HCT116 (cell line): ENCODE results near the gene RRAD. TPM values are rescaled to one million over a fixed set of nuclear protein-coding genes. Genes with fewer than 3 reads are reported as not detected.

Source experiments
- ATAC-seq: fragments of 200-7000 bp; cut with Tn5 transposase; 2 replicates; pipeline ENCODE4 v1.9.1; 2020; ENCODE audit warnings: mild to moderate bottlenecking, moderate library complexity
- BruUV-seq: library from RNA; stranded (reverse); fragments of 400-500 nt; replicated peaks from 2 replicates; lab custom pipeline; 2021; lab: Mats Ljungman, UMichigan
- CTCF ChIA-PET: fragments of 300-600 bp; sonication (Branson Sonifier 250); formaldehyde crosslinking; loops from one replicate; lab custom pipeline; 2021; ENCODE audit warnings: antibody characterized with exemption; lab: Charles Lee
- POLR2A ChIA-PET: fragments of 300-600, 350-600 bp; sonication (Branson Sonifier 250); formaldehyde crosslinking; loops from one replicate; lab custom pipeline; 2021; ENCODE audit warnings: antibody characterized with exemption; lab: Charles Lee
- RAD21 ChIA-PET, 2 experiments: fragments of 300-600 bp; sonication (Branson Sonifier 250); formaldehyde crosslinking; loops; one replicate each; lab custom pipeline; 2023; ENCODE audit warnings: low total read pairs in 2 of 2; ENCODE audit not compliant: uncharacterized antibody in 2 of 2, unreplicated experiment in 2 of 2, low non-redundant PET in 1 of 2; lab: Charles Lee
- DNase-seq: peaks from one replicate; pipeline ENCODE4 v3.0.0-alpha.2; 2010; ENCODE audit warnings: low read depth, low spot score
- H2AFZ ChIP-seq: fragments of 200-600 bp; shearing (Covaris generic), sonication (generic); 2 replicates; pipeline ENCODE4 v1.6.1; 2017; ENCODE audit warnings: low read depth, mixed run types, mixed read lengths, antibody characterized with exemption, low read length; ENCODE audit not compliant: poor library complexity, severe bottlenecking
- H3K27ac ChIP-seq: 2 replicates; pipeline ENCODE4 v1.5.1; 2012; ENCODE audit warnings: low read depth, low read length
- H3K27me3 ChIP-seq: fragments of 200-600 bp; sonication (generic); 2 replicates; pipeline ENCODE4 v1.6.1; 2016; ENCODE audit warnings: mixed run types, low read length, mixed read lengths; ENCODE audit not compliant: insufficient read depth
- H3K36me3 ChIP-seq, 2 experiments: fragments of 200-500 bp in 1 of 2; fragments of 200-600 bp in 1 of 2; sonication (Bioruptor generic) in 1 of 2; sonication (generic) in 1 of 2; 2 replicates each; pipeline versions ENCODE4 v1.5.1 to v1.6.1; 2014 to 2016; ENCODE audit warnings: low read length in 2 of 2, inconsistent platforms in 1 of 2, mixed read lengths in 1 of 2, mixed run types in 1 of 2; ENCODE audit not compliant: insufficient read depth in 2 of 2, control insufficient read depth in 1 of 2
- H3K4me1 ChIP-seq, 2 experiments: fragments of 200-600 bp in 1 of 2; sonication (generic) in 1 of 2; 2 replicates each; pipeline versions ENCODE4 v1.5.1 to v1.6.1; 2012 to 2017; ENCODE audit warnings: low read length in 2 of 2, inconsistent platforms in 1 of 2, mild to moderate bottlenecking in 1 of 2, mixed read lengths in 1 of 2, mixed run types in 1 of 2, moderate library complexity in 1 of 2; ENCODE audit not compliant: insufficient read depth in 2 of 2, control insufficient read depth in 1 of 2
- H3K4me2 ChIP-seq: fragments of 200-600 bp; sonication (generic); 2 replicates; pipeline ENCODE4 v1.6.1; 2017; ENCODE audit warnings: mixed run types, low read length, mixed read lengths
- H3K4me3 ChIP-seq, 2 experiments: fragments of 200-600 bp in 1 of 2; sonication (generic) in 1 of 2; replicated peaks in 1 of 2; 2 replicates each; pipeline ENCODE4 v1.5.1; 2011 to 2016; ENCODE audit warnings: low read length in 2 of 2, control low read depth in 1 of 2, low read depth in 1 of 2, mild to moderate bottlenecking in 1 of 2, mixed read lengths in 1 of 2, mixed run types in 1 of 2
- H3K79me2 ChIP-seq: fragments of 200-600 bp; sonication (generic); 2 replicates; pipeline ENCODE4 v1.6.1; 2017; ENCODE audit warnings: mild to moderate bottlenecking, mixed run types, low read length, moderate library complexity, mixed read lengths; ENCODE audit not compliant: insufficient read depth
- H3K9ac ChIP-seq: fragments of 200-600 bp; sonication (generic); 2 replicates; pipeline ENCODE4 v1.6.1; 2016; ENCODE audit warnings: low read length, mixed read lengths
- H3K9me2 ChIP-seq: fragments of 200-600 bp; sonication (generic), shearing (Covaris generic); 2 replicates; pipeline ENCODE4 v1.6.1; 2017; ENCODE audit warnings: mixed run types, mild to moderate bottlenecking, moderate library complexity; ENCODE audit not compliant: insufficient read depth
- H3K9me3 ChIP-seq, 2 experiments: fragments of 200-500 bp in 1 of 2; fragments of 200-600 bp in 1 of 2; sonication (Bioruptor generic) in 1 of 2; sonication (generic) in 1 of 2; 2 replicates each; pipeline ENCODE4 v1.6.1; 2014 to 2017; ENCODE audit warnings: low read length in 2 of 2, mixed read lengths in 2 of 2, inconsistent platforms in 1 of 2, low read depth in 1 of 2, mild to moderate bottlenecking in 1 of 2, mixed run types in 1 of 2, moderate library complexity in 1 of 2; ENCODE audit not compliant: control insufficient read depth in 1 of 2, insufficient read depth in 1 of 2
- H4K20me1 ChIP-seq: fragments of 200-600 bp; sonication (generic), shearing (Covaris generic); 2 replicates; pipeline ENCODE4 v1.6.1; 2017; ENCODE audit warnings: mixed run types, mild to moderate bottlenecking, moderate library complexity; ENCODE audit not compliant: insufficient read depth
- ATF3 ChIP-seq: IDR thresholded peaks from 2 replicates; pipeline ENCODE4 v1.6.1; 2012
- CEBPB ChIP-seq: IDR thresholded peaks from 2 replicates; pipeline ENCODE4 v1.6.1; 2012; ENCODE audit warnings: low read depth
- CTCF ChIP-seq, 3 experiments: fragments of 200-600 bp in 1 of 3; sonication (generic) in 1 of 3; IDR thresholded peaks in 2 of 3; conservative IDR thresholded peaks in 1 of 3; 2 replicates each; pipeline ENCODE4 v1.5.1; 2012 to 2017; ENCODE audit warnings: low read depth in 2 of 3, low read length in 2 of 3, antibody characterized with exemption in 1 of 3, borderline replicate concordance in 1 of 3, control low read depth in 1 of 3, mild to moderate bottlenecking in 1 of 3, mixed read lengths in 1 of 3, mixed run types in 1 of 3, moderate library complexity in 1 of 3; ENCODE audit not compliant: insufficient read depth in 1 of 3
- EGR1 ChIP-seq: IDR thresholded peaks from 2 replicates; pipeline ENCODE4 v1.6.1; 2012; ENCODE audit warnings: low read depth
- ELF1 ChIP-seq: IDR thresholded peaks from 2 replicates; pipeline ENCODE4 v1.6.1; 2012; ENCODE audit warnings: low read depth, borderline replicate concordance
- EZH2 ChIP-seq: fragments of 200-600 bp; sonication (generic); IDR thresholded peaks from 2 replicates; pipeline ENCODE4 v1.6.1; 2017; ENCODE audit warnings: antibody characterized with exemption, mixed run types
- EZH2phosphoT487 ChIP-seq: fragments of 200-600 bp; IDR thresholded peaks from 2 replicates; pipeline ENCODE4 v1.6.1; 2018; ENCODE audit warnings: antibody characterized with exemption, borderline replicate concordance
- FOSL1 ChIP-seq: IDR thresholded peaks from 2 replicates; pipeline ENCODE4 v1.6.1; 2012; ENCODE audit warnings: low read depth
- JUND ChIP-seq: IDR thresholded peaks from 2 replicates; pipeline ENCODE4 v1.6.1; 2012
- MAX ChIP-seq: IDR thresholded peaks from 2 replicates; pipeline ENCODE4 v1.6.1; 2012
- POLR2A ChIP-seq: IDR thresholded peaks from 2 replicates; pipeline ENCODE4 v1.7.0; 2011; ENCODE audit warnings: borderline replicate concordance; ENCODE audit not compliant: insufficient read depth, insufficient read length; ENCODE audit errors: extremely low read depth
- REST ChIP-seq: IDR thresholded peaks from 2 replicates; pipeline ENCODE4 v1.6.1; 2012; ENCODE audit warnings: low read depth
- SIN3A ChIP-seq: IDR thresholded peaks from 2 replicates; pipeline ENCODE4 v1.6.1; 2012; ENCODE audit warnings: low read depth
- SP1 ChIP-seq: IDR thresholded peaks from 2 replicates; pipeline ENCODE4 v1.6.1; 2012; ENCODE audit warnings: low read depth
- SRF ChIP-seq: IDR thresholded peaks from 2 replicates; pipeline ENCODE4 v1.6.1; 2012; ENCODE audit warnings: low read depth
- YY1 ChIP-seq: IDR thresholded peaks from 2 replicates; pipeline ENCODE4 v1.6.1; 2011; ENCODE audit warnings: low read length, low read depth, moderate library complexity, mild to moderate bottlenecking; ENCODE audit not compliant: insufficient replicate concordance; ENCODE audit errors: extremely low read depth
- ZBTB33 ChIP-seq: IDR thresholded peaks from 2 replicates; pipeline ENCODE4 v1.6.1; 2011; ENCODE audit warnings: mild to moderate bottlenecking, low read length, moderate library complexity; ENCODE audit not compliant: insufficient replicate concordance; ENCODE audit errors: extremely low read depth
- ZFX ChIP-seq: fragments of 450-650 bp; IDR thresholded peaks from 2 replicates; pipeline ENCODE4 v1.6.1; 2017
- ZNF274 ChIP-seq: fragments of 200-500 bp; sonication (Bioruptor generic); IDR thresholded peaks from 2 replicates; pipeline ENCODE4 v1.6.1; 2014; ENCODE audit warnings: mild to moderate bottlenecking, low read depth, low read length, inconsistent platforms
- intact Hi-C: fragments of 100-400 bp; cut with micrococcal nuclease; formaldehyde crosslinking; loops from 2 replicates; pipeline ENCODE4 v1.10.0; 2022
- total RNA-seq: library from RNA; stranded (reverse); gene quantifications from one replicate; pipeline ENCODE4 v1.2.1, GENCODE V29; 2021; ENCODE audit not compliant: unreplicated experiment

The RRAD gene
- total RNA-seq, 1 experiment from 2014 or later: 2.2 TPM

GRCh38 chr16:66931665-66932064 lies 6.3 kb upstream of the RRAD start:
- no peak for DNase-seq
- no peak overlapping the region for H3K9ac ChIP-seq
- ChIA-PET RAD21 (no interaction called here), POLR2A (no interaction called here), CTCF (no interaction called here)
- H3K4me2 ChIP-seq: no peak overlapping the region
- intact Hi-C loops: no loop called here
- H3K9me3 ChIP-seq: no peaks in the 10 kb centered on the region
- no peaks in the 10 kb centered on the region for H3K27me3 ChIP-seq
- no peak for ATAC-seq
- H3K27ac ChIP-seq: no peak overlapping the region
- no peak overlapping the region for H2AFZ ChIP-seq
- TF ChIP-seq SP1: no peak
- TF ChIP-seq ATF3: no peak
- TF ChIP-seq SRF: no peak
- TF ChIP-seq EZH2phosphoT487: no peak
- no peak for TF ChIP-seq CTCF (IDR thresholded peaks at IDR 0.05 in 2 of 3, conservative IDR thresholded peaks at IDR 0.05 in 1 of 3; ENCODE audit: borderline replicate concordance in 1 of 3, insufficient read depth in 1 of 3, low read depth in 2 of 3, low read length in 2 of 3)
- TF ChIP-seq MAX: no peak
- no peak for TF ChIP-seq ZBTB33
- no peak for TF ChIP-seq REST
- TF ChIP-seq JUND: no peak
- no peak for TF ChIP-seq YY1
- no peak for TF ChIP-seq POLR2A
- no peak for TF ChIP-seq SIN3A
- TF ChIP-seq ZFX: no peak
- TF ChIP-seq EGR1: no peak
- TF ChIP-seq CEBPB: no peak
- no peak for TF ChIP-seq FOSL1
- TF ChIP-seq ZNF274: no peak
- TF ChIP-seq ELF1: no peak
- TF ChIP-seq EZH2: no peak
- no peaks in the 10 kb centered on the region for H4K20me1 ChIP-seq
- peaks cover 16 to 56% of the 10 kb centered on the region in 2 experiments for H3K4me1 ChIP-seq
- peaks cover 47% of the 10 kb centered on the region for H3K79me2 ChIP-seq
- H3K4me3 ChIP-seq: no peak overlapping the region
- no TSS peak for BruUV-seq
- no peaks in the 10 kb centered on the region for H3K9me2 ChIP-seq
- H3K36me3 ChIP-seq: peaks cover 0 to 7% of the 10 kb centered on the region in 2 experiments; a peak in 1 of 4 replicates
